ENCODE measurements around the gene PCDHGB4. TPM values are rescaled to one million over a fixed set of nuclear protein-coding genes. Genes with fewer than 3 reads are reported as not detected.
"Not testable (repeated sequence)": the region's sequence is repeated elsewhere in the genome, so short reads cannot be mapped to it uniquely, and the experiment has no call there.

The PCDHGB4 gene
- total RNA-seq, 2 experiments from 2014 or later: 6.9 to 9.3 TPM

GRCh38 chr5:141430332-141431113 lies 43.0 kb downstream of the PCDHGB4 start, which contains the start of gene PCDHGA12:
TSS of gene PCDHGA12 (plus strand) at chr5:141430507. CDS start at chr5:141430760, 253 bp downstream.
- no peaks in the 10 kb centered on the region for H3K9me3 ChIP-seq (ENCODE audit: low read length)
- H3K79me2 ChIP-seq (ENCODE audit: insufficient read depth, low read depth, low read length): no peaks in the 10 kb centered on the region
- H3K27ac ChIP-seq (ENCODE audit: low read depth, low read length, poor library complexity, severe bottlenecking): no peak within 1 kb of the TSS
- CTCF ChIA-PET (ENCODE audit: unreplicated experiment): interaction anchor here (0.6 to 1.9 kb wide), 11 partner anchors 9 to 133 kb away, joined by 3 to 10 read pairs (median 3); partner anchors contain the start of gene PCDHGB7
- H3K9me2 ChIP-seq (ENCODE audit: insufficient read depth, low read length): no peaks in the 10 kb centered on the region
- no peaks in the 10 kb centered on the region for H4K20me1 ChIP-seq (ENCODE audit: insufficient read depth, low read length)
- no peaks in the 10 kb centered on the region for H3K4me1 ChIP-seq (ENCODE audit: insufficient read depth, low read length, poor library complexity, severe bottlenecking)
- H3K4me2 ChIP-seq (ENCODE audit: low read length): peak within 1 kb of the TSS; percentile 20; the same call in 1 of the 2 replicates
- no TSS peak for BruUV-seq (replicated peaks)
- POLR2A ChIA-PET: interaction anchor here (0.6 to 1.6 kb wide), 7 partner anchors 9 to 100 kb away, joined by 3 to 6 read pairs (median 3); partner anchors contain the start of gene PCDHGA11
- H2AFZ ChIP-seq (ENCODE audit: low read length): no peak within 1 kb of the TSS
- peak; percentile 85 for TF ChIP-seq CTCF (conservative IDR thresholded peaks at IDR 0.05; ENCODE audit: low read length)
- TF ChIP-seq EZH2phosphoT487 (IDR thresholded peaks at IDR 0.05; ENCODE audit: borderline replicate concordance, low read depth, low read length): no peak
- H3K4me3 ChIP-seq (ENCODE audit: low read depth, low read length, poor library complexity, severe bottlenecking): no peak within 1 kb of the TSS
- H3K36me3 ChIP-seq (ENCODE audit: insufficient read depth, low read length): no peaks in the 10 kb centered on the region
- DNase-seq (ENCODE audit: low spot score): peak; percentile 76
- intact Hi-C loops (cut with micrococcal nuclease; ENCODE audit: unreplicated experiment): no loop called here

DNA sequence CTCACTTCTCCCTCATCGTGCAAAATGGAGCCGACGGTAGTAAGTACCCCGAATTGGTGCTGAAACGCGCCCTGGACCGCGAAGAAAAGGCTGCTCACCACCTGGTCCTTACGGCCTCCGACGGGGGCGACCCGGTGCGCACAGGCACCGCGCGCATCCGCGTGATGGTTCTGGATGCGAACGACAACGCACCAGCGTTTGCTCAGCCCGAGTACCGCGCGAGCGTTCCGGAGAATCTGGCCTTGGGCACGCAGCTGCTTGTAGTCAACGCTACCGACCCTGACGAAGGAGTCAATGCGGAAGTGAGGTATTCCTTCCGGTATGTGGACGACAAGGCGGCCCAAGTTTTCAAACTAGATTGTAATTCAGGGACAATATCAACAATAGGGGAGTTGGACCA lies 43.8 kb downstream of the PCDHGB4 start:
- CTCF ChIA-PET (ENCODE audit: unreplicated experiment): interaction anchor here (0.6 to 1.9 kb wide), 3 partner anchors 40 to 82 kb away, joined by 3 to 10 read pairs (median 3); no protein-coding TSS in a partner anchor
- Histone ChIP-seq H3K79me2 (ENCODE audit: insufficient read depth, low read depth, low read length) (no peaks in the 10 kb centered on the region), H3K36me3 (ENCODE audit: insufficient read depth, low read length) (no peaks in the 10 kb centered on the region), H3K4me1 (ENCODE audit: insufficient read depth, low read length, poor library complexity, severe bottlenecking) (no peaks in the 10 kb centered on the region), H3K4me3 (ENCODE audit: low read depth, low read length, poor library complexity, severe bottlenecking) (no peak overlapping the region), H3K9me3 (ENCODE audit: low read length) (no peaks in the 10 kb centered on the region), H4K20me1 (ENCODE audit: insufficient read depth, low read length) (no peaks in the 10 kb centered on the region), H2AFZ (ENCODE audit: low read length) (no peak overlapping the region), H3K27ac (ENCODE audit: low read depth, low read length, poor library complexity, severe bottlenecking) (no peak overlapping the region), H3K9me2 (ENCODE audit: insufficient read depth, low read length) (no peaks in the 10 kb centered on the region), H3K4me2 (ENCODE audit: low read length) (no peak overlapping the region; the same call in 1 of the 2 replicates)
- intact Hi-C loops (cut with micrococcal nuclease; ENCODE audit: unreplicated experiment): no loop called here
- TF ChIP-seq CTCF (conservative IDR thresholded peaks at IDR 0.05; ENCODE audit: low read length) (no peak), EZH2phosphoT487 (IDR thresholded peaks at IDR 0.05; ENCODE audit: borderline replicate concordance, low read depth, low read length) (no peak)
- no peak for DNase-seq (ENCODE audit: low spot score)
- no TSS peak for BruUV-seq (replicated peaks)
- POLR2A ChIA-PET: interaction anchor here (1.2 kb wide), 1 partner anchor 10 kb away, joined by 3 read pairs; the partner anchor contains the start of gene PCDHGA11

DNA sequence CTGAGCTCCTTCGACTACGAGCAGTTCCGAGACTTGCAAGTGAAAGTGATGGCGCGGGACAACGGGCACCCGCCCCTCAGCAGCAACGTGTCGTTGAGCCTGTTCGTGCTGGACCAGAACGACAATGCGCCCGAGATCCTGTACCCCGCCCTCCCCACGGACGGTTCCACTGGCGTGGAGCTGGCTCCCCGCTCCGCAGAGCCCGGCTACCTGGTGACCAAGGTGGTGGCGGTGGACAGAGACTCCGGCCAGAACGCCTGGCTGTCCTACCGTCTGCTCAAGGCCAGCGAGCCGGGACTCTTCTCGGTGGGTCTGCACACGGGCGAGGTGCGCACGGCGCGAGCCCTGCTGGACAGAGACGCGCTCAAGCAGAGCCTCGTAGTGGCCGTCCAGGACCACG lies 44.8 kb downstream of the PCDHGB4 start:
- BruUV-seq (replicated peaks); POLR2A ChIA-PET; H3K27ac ChIP-seq (ENCODE audit: low read depth, low read length, poor library complexity, severe bottlenecking); CTCF ChIA-PET (ENCODE audit: unreplicated experiment); H3K9me2 ChIP-seq (ENCODE audit: insufficient read depth, low read length); intact Hi-C loops (cut with micrococcal nuclease; ENCODE audit: unreplicated experiment); H2AFZ ChIP-seq (ENCODE audit: low read length); H3K79me2 ChIP-seq (ENCODE audit: insufficient read depth, low read depth, low read length); H3K4me2 ChIP-seq (ENCODE audit: low read length); H3K4me3 ChIP-seq (ENCODE audit: low read depth, low read length, poor library complexity, severe bottlenecking); H3K4me1 ChIP-seq (ENCODE audit: insufficient read depth, low read length, poor library complexity, severe bottlenecking); H3K9me3 ChIP-seq (ENCODE audit: low read length); H3K36me3 ChIP-seq (ENCODE audit: insufficient read depth, low read length); H4K20me1 ChIP-seq (ENCODE audit: insufficient read depth, low read length); DNase-seq (ENCODE audit: low spot score): not testable (repeated sequence)

DNA sequence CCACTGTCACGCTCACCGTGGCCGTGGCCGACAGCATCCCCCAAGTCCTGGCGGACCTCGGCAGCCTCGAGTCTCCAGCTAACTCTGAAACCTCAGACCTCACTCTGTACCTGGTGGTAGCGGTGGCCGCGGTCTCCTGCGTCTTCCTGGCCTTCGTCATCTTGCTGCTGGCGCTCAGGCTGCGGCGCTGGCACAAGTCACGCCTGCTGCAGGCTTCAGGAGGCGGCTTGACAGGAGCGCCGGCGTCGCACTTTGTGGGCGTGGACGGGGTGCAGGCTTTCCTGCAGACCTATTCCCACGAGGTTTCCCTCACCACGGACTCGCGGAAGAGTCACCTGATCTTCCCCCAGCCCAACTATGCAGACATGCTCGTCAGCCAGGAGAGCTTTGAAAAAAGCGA lies 45.2 kb downstream of the PCDHGB4 start:
- POLR2A ChIA-PET; H3K9me3 ChIP-seq (ENCODE audit: low read length); H3K4me3 ChIP-seq (ENCODE audit: low read depth, low read length, poor library complexity, severe bottlenecking); H3K36me3 ChIP-seq (ENCODE audit: insufficient read depth, low read length); H3K27ac ChIP-seq (ENCODE audit: low read depth, low read length, poor library complexity, severe bottlenecking); H3K4me2 ChIP-seq (ENCODE audit: low read length); H4K20me1 ChIP-seq (ENCODE audit: insufficient read depth, low read length); BruUV-seq (replicated peaks); H2AFZ ChIP-seq (ENCODE audit: low read length); DNase-seq (ENCODE audit: low spot score); H3K79me2 ChIP-seq (ENCODE audit: insufficient read depth, low read depth, low read length); CTCF ChIA-PET (ENCODE audit: unreplicated experiment); intact Hi-C loops (cut with micrococcal nuclease; ENCODE audit: unreplicated experiment); H3K4me1 ChIP-seq (ENCODE audit: insufficient read depth, low read length, poor library complexity, severe bottlenecking); H3K9me2 ChIP-seq (ENCODE audit: insufficient read depth, low read length): not testable (repeated sequence)
